Stomach (tissue), 4 donors: Measurements from ENCODE around the gene TMTC1.

Experiments
- CTCF ChIP-seq, 7 experiments: fragments of 450-650 bp in 4 of 7; fragments of 200-600 bp in 3 of 7; sonication (generic) in 3 of 7; IDR thresholded peaks; one replicate each; pipeline ENCODE4 v1.5.1; 2016 to 2019; ENCODE audit warnings: antibody characterized with exemption in 7 of 7, control low read depth in 2 of 7, mild to moderate bottlenecking in 1 of 7
- EP300 ChIP-seq: sonication (generic); formaldehyde crosslinking; IDR thresholded peaks from one replicate; pipeline ENCODE4 v1.6.1; 2017; ENCODE audit warnings: antibody characterized with exemption
- POLR2AphosphoS5 ChIP-seq, 3 donors: sonication (generic); formaldehyde crosslinking; IDR thresholded peaks; one replicate each; pipeline ENCODE4 v1.6.1; 2016; ENCODE audit warnings: antibody characterized with exemption in 3 of 3

- TF ChIP-seq CTCF (IDR thresholded peaks at IDR 0.05) (no peak), POLR2AphosphoS5 (IDR thresholded peaks at IDR 0.05) (no peak), EP300 (no peak)
These were observed 274.2 kb downstream of the TMTC1 start for GRCh38 chr12:29509503-29509902.
